GM10248 (cell line): ENCODE results near the gene TSPAN19.
"Not testable (repeated sequence)": the region's sequence is repeated elsewhere in the genome, so short reads cannot be mapped to it uniquely, and the experiment has no call there.

Experiments used
- CTCF ChIA-PET: fragments of 300-600 bp; sonication (Branson Sonifier 250); formaldehyde crosslinking; extraction: SDS; loops from one replicate; lab custom pipeline; 2021; ENCODE audit warnings: antibody characterized with exemption; lab: Yijun Ruan, JAX
- POLR2A ChIA-PET: fragments of 350-650 bp; sonication (Branson Sonifier 250); formaldehyde crosslinking; extraction: SDS; loops from one replicate; lab custom pipeline; 2020; ENCODE audit warnings: antibody characterized with exemption; lab: Yijun Ruan, JAX
- DNase-seq: peaks from one replicate; pipeline ENCODE4 v3.0.0; 2012; ENCODE audit errors: extremely low spot score
- CTCF ChIP-seq: IDR thresholded peaks from 2 replicates; pipeline ENCODE4 v1.5.1; 2012; ENCODE audit warnings: mild to moderate bottlenecking, low read depth; ENCODE audit errors: extremely low read depth, missing control alignments, control extremely low read depth

TSPAN19 gene

GRCh38 chr12:85006206-85006605, 29.9 kb downstream of the TSPAN19 start:
- ChIA-PET CTCF (interaction anchor here (1.5 kb wide), 1 partner anchor 16 kb away, joined by 4 read pairs; no protein-coding TSS in a partner anchor), POLR2A (no interaction called here)
- TF ChIP-seq CTCF = no peak
- no peak for DNase-seq

DNA sequence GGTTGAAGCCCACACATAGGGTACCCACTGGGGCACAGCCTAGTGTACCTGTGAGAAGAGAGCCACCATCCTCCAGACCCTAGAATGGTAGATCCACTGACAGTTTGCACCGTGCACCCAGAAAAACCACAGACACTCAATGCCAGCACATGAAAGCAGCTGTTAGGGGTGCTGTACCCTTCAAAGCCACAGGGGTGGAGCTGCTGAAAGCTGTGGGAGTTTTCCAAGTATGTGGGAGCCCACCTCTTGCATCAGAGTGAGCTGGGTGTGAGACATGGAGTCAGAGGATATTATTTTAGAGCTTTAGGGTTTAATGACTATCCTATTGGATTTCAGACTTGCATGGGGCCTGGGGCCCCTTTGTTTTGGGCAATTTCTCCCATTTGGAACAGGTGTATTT, 30.5 kb downstream of the TSPAN19 start:
- no peak for TF ChIP-seq CTCF
- no peak for DNase-seq
- ChIA-PET POLR2A (no interaction called here), CTCF (interaction anchor here (1.0 kb wide), 1 partner anchor 8 kb away, joined by 3 read pairs; no protein-coding TSS in a partner anchor)

DNA sequence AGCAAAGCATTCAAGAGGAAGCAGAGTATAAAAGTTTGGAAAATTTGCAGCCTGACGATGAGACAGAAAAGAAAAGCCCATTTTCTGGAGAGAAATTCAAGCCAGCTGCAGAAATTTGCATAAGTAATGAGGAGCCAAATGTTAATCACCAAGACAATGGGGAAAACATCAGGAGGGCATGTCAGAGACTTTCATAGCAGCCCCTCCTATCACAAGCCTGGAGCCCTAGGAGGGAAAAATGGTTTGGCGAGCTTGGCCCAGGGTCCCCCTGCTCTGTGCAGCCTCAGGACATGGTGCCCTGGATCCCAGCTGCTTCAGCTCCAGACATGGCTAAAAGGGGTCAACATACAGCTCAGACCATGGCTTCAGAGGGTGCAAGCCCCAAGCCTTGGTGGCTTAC, 31.0 kb downstream of the TSPAN19 start:
- POLR2A ChIA-PET, DNase-seq: not testable (repeated sequence)
- CTCF ChIA-PET = interaction anchor here (1.0 kb wide), 1 partner anchor 8 kb away, joined by 3 read pairs; no protein-coding TSS in a partner anchor

DNA sequence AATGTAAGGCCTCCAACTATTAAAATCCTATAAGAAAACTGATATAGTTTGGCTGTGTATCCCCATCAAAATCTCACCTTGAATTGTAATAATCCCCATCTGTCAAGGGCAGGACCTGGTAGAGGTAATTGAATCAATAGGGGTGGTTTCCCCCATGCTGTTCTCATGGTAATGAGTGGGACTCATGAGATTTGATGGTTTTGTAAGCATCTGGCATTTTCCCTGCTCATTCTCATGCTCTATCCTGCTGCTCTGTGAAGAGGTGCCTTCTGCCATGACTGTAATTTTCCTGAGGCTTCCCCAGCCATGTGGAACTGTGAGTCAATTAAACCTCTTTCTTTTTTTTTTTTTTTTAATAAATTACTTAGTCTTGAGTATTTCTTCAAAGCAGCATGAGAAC, 31.9 kb downstream of the TSPAN19 start:
- POLR2A ChIA-PET = no interaction called here
- CTCF ChIA-PET = no interaction called here

DNA sequence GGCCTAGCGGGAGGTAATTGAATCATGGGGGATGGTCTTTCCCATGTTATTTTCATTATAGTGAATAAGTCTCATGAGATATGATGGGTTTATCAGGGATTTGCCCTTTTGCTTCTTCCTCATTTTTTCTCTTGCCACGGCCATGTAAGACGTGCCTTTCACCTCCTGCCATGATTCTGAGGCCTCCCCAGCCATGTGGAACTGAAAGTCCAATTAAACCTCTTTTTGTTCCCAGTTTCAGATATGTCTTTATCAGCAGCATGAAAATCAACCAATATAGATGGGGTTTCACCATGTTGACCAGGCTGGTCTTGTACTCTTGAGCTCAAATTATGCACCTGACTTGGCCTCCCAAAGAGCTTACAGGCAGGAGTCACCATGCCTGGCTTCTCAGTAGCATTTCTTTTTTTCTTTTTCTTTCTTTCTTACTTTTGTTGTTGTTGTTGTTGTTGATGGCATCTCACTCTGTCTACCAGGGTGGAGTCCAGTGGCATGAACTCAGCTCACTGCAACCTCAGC, 33.2 kb downstream of the TSPAN19 start:
- POLR2A ChIA-PET = no interaction called here

More for the DNA sequence above, 31.9 kb downstream of the TSPAN19 start:
- no peak for DNase-seq
- TF ChIP-seq CTCF = no peak

GRCh38 chr12:85000729-85001128, 35.3 kb downstream of the TSPAN19 start:
- CTCF ChIA-PET = interaction anchor here (1.5 to 1.6 kb wide), 2 partner anchors 9 to 27 kb away, joined by 4 read pairs; no protein-coding TSS in a partner anchor
- TF ChIP-seq CTCF = no peak
- POLR2A ChIA-PET = no interaction called here
- DNase-seq = no peak

More for the DNA sequence above, 33.2 kb downstream of the TSPAN19 start:
- DNase-seq = no peak
- no peak for TF ChIP-seq CTCF
- CTCF ChIA-PET = interaction anchor here (1.5 kb wide), 2 partner anchors 24 to 33 kb away, joined by 3 to 4 read pairs; no protein-coding TSS in a partner anchor

DNA sequence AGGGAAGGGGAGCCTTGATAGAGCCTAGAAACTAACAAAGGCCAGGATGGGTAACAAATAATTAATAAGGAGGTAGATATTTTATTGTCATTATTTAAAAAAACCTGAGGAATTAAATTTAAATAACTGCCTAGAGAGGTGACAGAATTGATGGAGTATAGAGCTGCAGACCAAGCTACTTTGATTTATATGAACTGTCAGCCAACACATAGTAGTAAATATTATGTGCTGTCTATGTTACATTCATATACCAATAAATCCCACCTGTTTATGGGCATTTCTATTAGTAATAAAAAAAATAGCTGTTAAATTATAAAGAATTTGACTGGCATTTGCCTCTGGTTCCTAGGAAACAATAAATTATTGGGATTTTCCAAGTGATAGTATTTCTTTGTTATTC, 37.7 kb downstream of the TSPAN19 start:
- CTCF ChIA-PET = interaction anchor here (2.0 kb wide), 1 partner anchor 13 kb away, joined by 5 read pairs; no protein-coding TSS in a partner anchor
- POLR2A ChIA-PET = no interaction called here
- DNase-seq = no peak
- TF ChIP-seq CTCF = no peak
